Astrocyte of the spinal cord (primary cell): Measurements from ENCODE around the gene TTC9.

Experiments used
- DNase-seq: peaks from one replicate; pipeline ENCODE4 v3.0.0; 2011; ENCODE audit warnings: low read depth, low spot score
- H3K4me3 ChIP-seq: 2 replicates; pipeline ENCODE4 v1.5.1; 2011; ENCODE audit warnings: low read depth, mild to moderate bottlenecking, low read length, moderate library complexity
- CTCF ChIP-seq: IDR thresholded peaks from 2 replicates; pipeline ENCODE4 v1.5.1; 2012; ENCODE audit warnings: low read depth, mild to moderate bottlenecking, low read length, inconsistent platforms
- in situ Hi-C: cut with HindIII; loops from 2 replicates; pipeline ENCODE4 v1.10.0; 2017; ENCODE audit warnings: low sequenced_read_pairs

TTC9 gene

GRCh38 chr14:70601162-70601561 is 40.6 kb upstream of the TTC9 start:
- in situ Hi-C loops, result no loop called here
- DNase-seq, result no peak

GRCh38 chr14:70602254-70602653 is 39.5 kb upstream of the TTC9 start:
- TF ChIP-seq CTCF, result no peak
- no peak for DNase-seq
- in situ Hi-C loops, result no loop called here
- H3K4me3 ChIP-seq, result no peak overlapping the region

More at GRCh38 chr14:70601162-70601561, 40.6 kb upstream of the TTC9 start:
- H3K4me3 ChIP-seq, result peak overlapping the region; percentile 97
- TF ChIP-seq CTCF, result no peak

- no peak overlapping the region for H3K4me3 ChIP-seq
- TF ChIP-seq CTCF, result no peak
- in situ Hi-C loops, result no loop called here
- no peak for DNase-seq
Observed at GRCh38 chr14:70611216-70611615, 30.5 kb upstream of the TTC9 start.

- TF ChIP-seq CTCF, result no peak
- DNase-seq, result no peak
- no peak overlapping the region for H3K4me3 ChIP-seq
- in situ Hi-C loops, result no loop called here
Observed at GRCh38 chr14:70616646-70617045, 25.1 kb upstream of the TTC9 start.

GRCh38 chr14:70618314-70618713 is 23.4 kb upstream of the TTC9 start:
- in situ Hi-C loops, result no loop called here
- DNase-seq, result no peak
- no peak for TF ChIP-seq CTCF

GRCh38 chr14:70619708-70620107 is 22.0 kb upstream of the TTC9 start:
- no peak for DNase-seq
- in situ Hi-C loops, result no loop called here
- H3K4me3 ChIP-seq, result no peak overlapping the region
- TF ChIP-seq CTCF, result no peak

More at GRCh38 chr14:70618314-70618713, 23.4 kb upstream of the TTC9 start:
- no peak overlapping the region for H3K4me3 ChIP-seq
